ENCODE measurements around the gene BOK.
A peak's percentile ranks its signal among the peaks of the same experiment; 100 is the strongest.

Gene BOK

DNA sequence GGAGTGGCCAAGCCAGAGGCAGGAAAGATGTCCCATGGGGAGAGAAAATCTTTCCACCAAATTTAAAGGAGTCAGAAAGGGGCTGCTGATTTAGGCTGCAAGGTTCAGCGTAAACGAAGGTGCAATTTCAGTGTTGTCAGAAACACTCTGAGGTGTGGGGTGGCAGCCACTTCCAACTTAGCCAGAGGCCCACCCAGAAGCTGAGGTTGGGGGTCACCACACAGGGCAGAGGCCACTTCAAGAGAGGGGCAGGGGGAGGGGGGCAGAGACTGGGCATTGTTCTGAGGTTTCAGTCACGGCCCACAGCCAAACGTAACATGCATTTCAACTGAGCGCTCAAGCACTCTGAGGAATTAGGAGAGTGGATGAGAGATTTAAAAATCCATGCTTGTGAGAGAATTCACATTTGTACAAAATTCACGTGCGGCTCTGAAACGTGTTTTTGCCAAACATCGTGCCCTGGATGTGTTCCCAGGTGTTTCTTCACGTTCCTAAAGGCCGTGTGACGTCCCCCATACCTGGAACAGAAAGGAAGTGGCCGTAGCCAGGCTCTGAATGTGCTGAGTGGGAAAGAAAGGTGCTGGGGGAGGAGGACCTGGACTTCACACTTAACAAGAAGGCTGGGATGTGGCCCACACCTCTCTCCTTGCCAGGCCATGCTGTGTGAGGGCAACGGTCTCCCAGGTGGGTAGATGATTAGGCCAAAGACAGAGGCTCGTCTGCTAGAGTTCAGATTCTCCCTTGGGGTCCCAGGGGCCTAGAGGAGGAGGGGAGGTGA is 19.5 kb upstream of the BOK start:
- no peak for DNase-seq (ENCODE audit: low spot score)

DNA sequence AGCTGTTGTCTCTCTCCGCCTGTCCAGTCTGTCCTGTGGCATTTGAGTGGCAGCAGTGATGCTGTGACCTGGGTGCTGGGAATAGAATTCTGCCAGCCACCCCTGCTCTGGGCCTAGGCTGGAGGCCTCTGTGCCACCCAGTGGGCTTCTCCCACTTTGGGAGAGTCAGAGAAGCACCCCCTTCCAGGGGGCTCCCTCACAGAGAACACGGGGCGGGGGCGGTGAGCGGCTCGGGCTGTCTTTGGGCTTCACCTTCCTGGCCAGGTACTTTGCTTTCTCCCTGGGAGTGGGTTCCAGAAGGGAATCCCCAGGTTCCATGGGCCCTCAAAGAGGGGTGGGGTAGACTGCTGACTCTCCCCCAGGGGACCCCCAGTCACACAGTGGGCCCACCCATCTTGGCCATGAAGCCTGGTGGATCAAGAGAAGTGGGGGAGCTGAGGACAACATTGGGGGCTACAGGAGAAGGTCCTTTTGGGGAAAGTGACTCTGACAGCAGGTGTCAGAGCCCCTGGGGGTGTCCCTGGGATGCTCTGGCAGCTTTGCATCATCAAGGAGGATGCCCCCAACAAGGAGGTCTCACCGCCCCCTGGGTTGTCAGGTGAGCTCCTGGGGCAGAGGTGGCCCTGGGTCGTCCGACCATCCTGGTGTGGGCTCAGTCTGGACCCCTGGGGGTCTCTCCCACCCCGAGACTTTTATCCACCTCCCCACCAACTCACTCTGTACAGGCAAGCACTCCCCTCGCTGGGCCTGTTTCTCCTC is 18.8 kb upstream of the BOK start:
- DNase-seq (ENCODE audit: low spot score): no peak

DNA sequence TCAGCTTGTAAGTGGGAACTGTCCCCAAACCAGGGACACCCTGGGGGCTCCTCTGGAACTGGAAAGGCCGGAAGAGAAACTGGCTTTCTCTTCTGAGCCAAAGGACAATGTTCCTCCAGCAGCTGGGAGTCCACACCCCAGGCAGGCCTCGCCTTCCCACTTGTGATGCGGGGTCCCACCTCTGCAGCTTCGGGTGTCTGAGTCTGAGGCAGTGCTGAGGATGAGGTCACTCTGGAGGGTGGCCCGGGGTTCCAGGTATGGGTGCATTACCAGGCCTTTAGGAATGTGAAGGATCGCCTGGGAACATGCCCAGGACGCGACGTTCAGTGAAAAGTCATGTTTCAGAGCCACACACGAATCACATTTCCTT is 18.2 kb upstream of the BOK start:
- DNase-seq (ENCODE audit: low spot score): no peak

DNA sequence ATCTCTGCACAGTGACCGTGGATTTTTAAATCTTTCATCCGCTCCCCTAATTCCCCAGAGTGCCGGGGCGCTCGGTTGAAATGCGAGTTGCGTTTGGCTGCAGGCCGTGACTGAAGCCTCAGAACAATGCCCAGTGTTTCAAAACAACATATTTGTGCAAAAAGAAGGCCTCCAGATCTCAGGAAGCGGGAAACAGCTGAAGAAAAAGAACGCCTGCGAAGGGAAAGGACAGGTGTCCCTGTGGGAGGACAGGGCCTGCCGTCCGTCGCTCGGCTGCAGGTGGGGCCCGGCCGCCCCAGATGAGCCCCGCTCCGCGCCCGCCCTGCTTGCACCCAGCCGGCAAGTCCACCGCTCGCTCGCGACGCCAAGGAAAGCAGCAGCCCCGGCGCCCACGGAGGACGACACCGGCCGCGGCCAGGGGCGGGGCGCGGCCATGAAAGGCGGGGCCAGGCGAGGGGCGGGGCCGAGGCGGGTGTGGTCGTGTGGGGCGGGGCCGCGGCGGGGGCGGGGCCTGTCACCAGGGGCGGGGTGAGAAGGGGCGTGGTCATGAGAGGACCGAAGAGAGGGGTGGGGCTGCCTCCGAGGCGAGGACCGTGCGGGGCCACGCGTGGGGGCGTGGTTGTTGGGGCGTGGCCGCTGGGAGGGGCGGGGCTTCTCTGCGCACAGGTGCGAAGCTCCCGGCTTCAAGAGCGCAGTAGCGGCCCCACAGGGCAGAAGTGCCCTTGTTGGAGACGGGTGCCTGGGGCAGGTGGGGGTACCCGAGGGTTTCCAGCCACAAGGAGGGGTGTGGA is 17.6 kb upstream of the BOK start:
- DNase-seq (ENCODE audit: low spot score): peak; percentile 29

DNA sequence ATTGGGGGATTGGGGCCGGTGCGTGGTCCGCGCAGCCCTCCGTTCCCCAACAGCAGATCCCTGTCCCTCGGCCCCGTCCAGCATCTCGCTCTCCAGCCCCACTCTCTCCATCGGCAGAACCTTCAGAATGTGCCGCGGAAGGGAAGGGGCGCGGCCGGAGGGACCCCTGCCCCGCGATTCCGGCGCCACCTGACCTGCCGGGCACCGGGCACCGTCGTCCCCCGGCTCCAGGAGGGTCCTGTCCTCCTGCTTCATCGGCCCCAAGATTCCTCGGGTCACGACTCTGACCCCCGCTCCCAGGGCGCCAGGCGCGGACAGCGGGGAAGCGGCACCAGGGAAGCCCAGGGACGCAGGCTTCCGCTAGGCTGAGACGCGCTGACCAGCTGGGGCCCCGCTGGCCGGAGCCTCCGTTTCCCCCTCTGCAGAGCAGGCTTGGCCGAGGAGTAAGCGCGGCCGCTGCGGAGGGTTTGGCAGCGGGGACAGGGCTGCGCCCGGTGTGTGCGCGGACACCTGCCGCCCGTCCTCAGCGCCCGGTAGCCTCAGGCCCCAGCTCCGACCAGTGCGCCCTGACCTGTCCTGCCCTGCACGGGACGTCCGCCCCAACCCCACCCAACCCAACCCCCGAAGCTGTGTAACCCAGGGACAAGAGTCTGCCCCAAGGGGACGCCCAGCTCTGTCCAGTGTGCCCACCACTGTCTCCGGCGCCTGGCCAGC is 16.8 kb upstream of the BOK start:
- no peak for DNase-seq (ENCODE audit: low spot score)

DNA sequence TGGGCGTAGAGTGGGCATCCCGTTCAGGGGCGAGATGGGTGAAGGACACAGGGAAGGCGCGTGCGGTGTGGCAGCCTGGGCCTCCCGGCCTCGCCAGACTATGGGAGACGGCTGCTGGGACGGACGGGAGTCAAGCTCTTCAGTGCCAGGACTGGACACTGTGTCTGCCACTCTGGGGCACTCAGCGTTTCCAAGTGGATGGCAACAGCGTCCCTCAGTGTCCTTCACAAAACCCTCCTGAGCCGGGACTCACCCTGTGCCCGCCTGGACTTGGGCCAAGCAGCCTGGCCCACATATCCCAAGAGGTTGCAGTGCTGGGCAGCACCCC is 16.3 kb upstream of the BOK start:
- DNase-seq (ENCODE audit: low spot score): no peak

DNA sequence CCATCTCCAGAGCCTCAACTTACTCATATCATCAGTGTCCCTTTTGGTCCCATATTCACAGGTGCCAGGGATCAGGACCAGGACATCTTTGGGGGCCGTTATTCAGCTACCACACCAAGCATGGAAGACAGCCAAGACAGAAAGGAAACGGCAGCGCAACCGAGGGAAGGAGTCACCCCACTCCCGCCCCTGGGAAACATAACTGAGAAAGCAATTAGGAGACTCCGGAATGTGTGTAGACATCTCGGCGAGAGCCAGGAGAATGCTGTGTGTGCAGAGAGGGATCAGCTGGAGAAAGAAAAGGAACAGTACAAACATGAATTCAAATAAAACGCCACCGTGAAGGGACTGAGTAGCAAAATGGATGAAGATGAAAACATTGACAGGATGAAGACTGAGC is 13.4 kb upstream of the BOK start:
- DNase-seq (ENCODE audit: low spot score): no peak

DNA sequence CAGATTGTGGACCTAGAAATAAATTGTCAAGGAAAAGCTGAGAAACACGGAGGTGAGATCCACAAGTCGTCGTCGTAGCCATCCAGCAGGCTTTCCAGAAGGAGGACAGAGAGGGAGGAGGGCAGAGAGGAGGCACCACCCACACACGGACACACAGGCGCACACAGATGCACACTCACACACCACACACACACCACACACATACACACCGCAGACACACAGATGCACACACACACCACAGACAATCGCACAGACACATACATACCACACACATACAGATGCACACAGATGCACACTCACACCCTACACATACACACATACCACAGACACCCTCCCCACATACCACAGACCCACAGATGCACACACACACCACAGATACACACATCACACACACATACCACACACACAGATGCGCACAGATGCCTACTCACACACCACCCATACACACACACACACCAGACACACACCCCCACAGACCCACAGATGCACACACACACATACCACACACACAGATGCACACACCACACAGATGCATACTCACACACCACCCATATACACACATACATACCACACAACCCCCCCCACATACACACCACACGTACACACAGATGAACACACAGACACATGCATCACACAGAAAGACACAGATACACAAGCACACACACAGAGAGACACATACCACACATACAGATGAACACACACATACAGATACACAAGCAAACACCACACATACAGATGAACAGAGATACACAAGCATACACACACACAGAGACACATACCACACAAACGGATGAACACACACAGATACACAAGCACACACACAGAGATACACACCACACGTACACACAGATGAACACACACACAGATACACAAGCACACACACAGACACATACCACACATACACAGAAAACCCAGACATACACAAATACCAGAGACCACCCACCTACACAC is 12.7 kb upstream of the BOK start:
- DNase-seq (ENCODE audit: low spot score): no peak

DNA sequence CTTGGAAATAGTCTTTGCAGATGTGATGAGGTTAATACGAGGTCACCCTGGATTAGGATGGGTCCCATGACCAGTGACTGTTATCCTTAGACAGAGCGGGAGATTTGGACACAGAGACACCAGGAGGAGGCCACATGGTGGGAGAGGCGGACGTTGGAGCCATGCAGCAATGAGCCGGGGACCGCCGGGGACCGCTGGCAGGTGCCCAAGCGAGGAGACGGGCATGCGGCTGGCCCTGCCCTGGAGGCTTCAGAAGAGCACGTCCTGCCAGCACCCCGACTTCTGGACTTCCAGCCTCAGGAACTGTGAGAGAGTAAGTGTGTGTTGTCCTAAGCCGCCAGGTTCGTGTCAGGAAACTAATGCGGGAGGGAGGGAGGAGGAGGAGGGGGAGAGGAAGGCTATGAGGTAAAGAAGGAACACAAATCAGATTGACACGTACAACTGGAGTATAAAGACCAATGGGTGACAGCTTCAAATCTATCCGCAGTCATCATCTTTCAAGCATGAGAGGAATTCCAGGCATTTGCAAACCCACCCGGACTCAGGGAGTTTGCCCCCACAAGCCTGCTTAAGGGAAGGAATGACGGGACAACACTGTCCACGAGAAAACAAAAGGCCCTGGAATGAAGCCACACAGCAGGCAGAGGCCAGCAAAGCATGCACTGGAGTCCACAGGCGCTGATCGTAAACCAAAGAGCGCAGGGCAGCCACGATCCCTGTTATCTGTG is 11.6 kb upstream of the BOK start:
- no peak for DNase-seq (ENCODE audit: low spot score)

DNA sequence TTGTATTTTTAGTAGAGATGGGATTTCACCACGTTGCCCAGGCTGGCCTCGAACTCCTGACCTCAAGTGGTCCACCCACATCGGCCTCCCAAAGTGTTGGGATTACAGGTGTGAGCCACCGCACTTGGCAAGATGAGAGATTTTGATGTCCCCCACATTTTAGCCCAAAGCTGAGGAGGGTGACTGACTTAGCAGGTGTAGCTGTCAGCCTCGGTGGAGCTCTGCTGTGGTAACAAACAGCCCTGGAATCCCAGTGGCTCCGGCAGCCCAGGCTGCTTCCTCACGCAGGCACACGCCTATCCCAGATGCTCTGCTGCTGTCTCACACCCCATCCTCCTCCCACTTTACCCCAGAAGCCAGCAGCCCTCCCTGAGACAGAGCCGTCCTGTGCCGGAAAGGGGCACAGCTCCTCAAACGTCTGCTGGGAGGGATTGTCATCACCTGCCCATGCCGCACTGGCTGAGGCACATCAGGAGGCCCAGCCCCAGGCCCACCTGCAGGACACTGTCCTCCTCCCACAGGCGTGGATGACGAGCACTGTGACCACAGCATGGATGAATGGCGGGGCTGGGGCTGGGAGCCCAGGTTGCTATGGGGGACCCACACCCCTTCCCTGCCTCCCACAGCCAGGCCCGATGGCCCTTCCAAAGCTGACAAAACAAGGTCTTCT is 10.6 kb upstream of the BOK start:
- DNase-seq (ENCODE audit: low spot score): no peak

DNA sequence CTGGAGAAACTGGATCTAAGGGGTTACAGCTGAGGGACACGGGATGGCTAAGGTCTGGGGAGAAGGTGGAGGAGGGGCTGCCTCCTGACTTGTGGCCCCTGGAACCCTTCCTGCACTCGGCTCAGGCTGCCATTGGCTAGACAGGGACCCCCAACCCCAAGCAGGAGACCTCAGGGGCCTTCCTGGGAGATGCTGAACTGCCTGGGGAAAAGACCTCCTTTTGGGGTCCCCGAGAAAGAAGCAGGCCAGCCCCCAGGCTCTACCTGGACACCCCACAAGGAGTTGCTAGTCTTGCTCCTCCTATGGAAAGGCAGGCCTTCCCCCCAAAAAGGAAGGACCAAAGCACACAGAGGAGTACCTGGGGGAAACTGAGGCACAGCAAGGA is 10.1 kb upstream of the BOK start:
- no peak for DNase-seq (ENCODE audit: low spot score)

DNA sequence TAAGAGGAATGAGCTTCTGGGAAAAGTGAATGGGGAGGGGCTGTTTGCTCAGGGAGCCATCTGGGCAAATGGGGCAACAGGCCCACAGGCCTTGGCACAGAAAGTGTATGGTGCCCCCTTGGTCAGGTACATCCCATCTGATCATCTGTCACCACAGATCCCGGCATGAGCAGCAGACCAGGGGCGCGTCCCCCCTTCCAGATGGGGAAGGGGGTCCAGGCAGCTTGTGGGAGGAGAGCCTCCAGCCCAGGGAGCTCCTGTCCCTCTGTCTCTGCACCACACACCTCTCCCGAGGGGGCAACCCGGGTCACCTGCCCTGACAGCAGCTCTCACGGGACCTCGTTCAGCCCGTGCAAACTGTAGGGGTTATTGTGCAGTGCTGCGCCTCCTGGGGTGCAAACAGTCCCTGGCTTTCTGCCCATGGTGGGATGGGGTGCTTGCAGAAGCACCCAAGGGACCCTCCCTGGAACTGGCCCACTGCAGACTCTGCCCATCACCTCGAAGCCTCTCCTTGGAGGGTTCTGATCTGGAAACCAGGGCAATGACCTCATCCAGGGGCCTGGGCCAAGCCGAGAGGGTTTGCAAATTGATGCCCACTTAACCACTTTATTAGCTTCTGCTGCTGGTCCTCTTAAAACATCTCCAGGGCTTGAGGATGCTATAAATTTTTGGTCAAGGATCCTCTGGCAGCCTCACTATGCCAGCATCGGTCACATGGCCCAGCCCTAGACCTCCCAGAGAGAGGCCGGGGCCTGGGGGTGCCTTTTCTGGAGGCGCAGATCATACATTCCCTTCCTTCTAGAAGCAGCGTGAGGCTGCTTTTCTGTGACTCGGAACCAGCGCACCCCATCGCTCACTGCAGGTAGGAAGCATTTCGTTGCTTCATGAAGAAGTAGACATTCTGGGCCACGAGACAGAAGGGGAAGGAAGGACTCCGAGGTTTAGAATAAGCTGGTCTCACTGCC is 7.6 kb upstream of the BOK start:
- no peak for DNase-seq (ENCODE audit: low spot score)

DNA sequence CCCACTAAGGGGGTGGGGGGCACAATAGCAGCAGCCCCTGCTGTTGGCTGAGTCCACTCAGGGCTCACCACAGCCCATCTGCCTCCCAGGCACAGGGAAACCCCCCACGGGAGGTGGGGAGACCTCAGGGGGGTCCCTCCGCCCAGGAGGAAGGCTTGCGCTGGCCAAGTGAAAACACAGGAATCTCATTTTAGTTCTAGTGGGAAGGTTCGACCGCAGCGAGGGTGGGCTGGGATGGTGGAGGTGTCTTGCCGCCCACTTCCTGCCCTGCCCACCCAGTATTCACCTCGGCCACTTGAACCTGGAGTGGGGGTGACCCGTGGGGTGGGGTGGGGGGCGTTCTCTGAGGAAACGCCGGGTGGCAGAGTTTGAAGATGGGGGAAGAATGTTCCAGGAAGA is 6.9 kb upstream of the BOK start:
- no peak for DNase-seq (ENCODE audit: low spot score)

DNA sequence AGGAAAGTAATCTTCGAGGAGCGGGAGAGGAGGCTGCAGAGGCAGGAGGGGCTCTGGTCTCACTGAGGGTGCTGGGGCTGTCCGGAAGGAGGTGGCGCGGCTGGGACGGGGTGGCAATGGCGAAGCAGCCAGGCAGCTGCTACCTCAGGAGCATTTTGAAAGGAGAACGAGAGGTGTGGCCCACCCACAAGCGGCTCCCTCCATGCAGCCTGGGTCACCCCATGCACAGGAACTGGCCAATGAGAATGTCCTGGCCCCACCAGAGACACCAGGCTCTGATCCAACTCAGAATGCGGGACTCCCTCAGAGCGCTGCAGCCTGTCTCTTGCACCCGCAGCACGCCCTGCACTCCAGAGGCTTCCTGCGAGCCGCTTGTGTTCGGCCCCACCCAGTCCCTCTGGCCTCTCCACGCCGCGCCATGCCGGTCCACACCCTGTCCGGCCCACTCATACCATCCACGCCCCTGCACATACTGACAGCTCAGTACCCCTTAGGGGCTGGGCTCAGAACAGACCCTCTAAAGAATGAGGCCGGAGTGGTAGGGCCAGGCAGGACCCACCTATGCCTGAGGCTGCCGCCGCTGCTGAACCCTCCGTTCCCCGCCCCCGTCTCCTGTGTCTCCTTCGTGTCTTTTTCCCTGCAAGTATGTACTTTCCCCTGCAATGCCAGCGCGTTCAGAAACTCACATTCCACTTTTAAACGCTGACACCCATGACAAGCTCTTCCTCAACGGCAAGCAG is 6.4 kb upstream of the BOK start:
- DNase-seq (ENCODE audit: low spot score): no peak

DNA sequence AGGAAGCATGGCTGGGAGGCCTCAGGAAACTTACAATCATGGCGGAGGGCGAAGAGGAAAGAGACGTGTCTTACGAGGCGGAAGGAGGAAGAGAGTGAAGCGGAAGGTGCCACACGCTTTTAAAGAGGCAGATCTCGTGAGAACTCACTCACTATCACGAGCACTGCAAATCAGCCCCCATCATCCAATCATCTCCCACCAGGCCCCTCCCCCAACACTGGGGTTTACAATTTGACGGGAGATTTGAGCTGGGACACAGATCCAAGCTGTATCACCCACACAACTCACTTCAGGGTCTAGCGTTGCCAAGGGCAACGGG is 5.1 kb upstream of the BOK start:
- no peak for DNase-seq (ENCODE audit: low spot score)

DNA sequence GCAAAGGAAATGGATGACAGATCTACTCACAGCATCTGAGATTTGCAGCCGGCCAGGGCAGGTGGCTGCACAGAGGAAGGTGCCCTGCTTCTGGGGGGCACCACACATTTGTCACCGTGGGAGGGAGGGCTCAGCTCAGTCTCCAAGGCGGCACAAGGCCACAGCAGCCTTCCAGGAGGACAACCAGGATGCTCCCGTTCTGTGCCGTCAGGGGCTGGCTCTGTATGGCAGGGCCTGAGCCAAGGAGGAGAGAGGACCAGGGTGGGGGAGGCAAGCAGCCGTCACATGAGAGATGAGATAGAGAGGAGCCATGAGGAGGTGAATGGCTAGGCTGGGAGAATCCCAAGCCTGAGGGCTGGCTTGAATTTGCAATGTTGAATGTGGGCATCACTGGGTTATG is 4.6 kb upstream of the BOK start:
- DNase-seq (ENCODE audit: low spot score): no peak

DNA sequence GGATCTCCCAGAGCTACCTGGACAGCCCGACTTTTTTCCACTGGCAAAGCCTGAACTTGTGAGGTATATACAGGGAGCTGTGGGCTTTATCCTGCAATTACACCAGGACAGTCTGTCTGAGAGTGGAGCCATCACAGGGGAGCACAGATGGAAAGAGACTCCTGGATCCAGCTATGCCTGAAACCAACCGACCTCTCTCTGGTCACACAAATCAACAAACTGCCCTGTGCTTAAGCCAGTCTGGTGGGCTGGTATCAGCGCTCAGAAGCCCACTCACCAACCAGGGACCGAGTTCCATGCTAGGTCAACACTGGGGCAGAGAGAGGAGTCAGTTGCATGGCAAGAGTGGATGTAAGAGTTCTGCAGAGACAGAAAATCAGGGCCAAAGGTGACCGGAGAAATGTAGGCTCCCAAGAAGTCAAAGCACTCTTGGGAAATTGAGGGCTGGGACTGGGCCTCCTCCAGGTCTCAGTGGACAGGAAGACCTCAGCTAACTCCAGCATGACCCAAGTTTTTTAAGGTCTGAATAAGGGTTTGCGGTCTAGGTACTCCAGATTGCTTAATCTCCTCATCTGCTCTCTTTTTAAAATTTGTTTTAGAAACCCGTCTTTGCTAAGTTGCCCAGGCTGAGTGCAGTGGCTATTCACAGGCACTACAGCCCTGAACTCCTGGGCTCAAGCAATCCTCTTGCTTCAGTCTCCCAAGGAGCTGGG is 3.8 kb upstream of the BOK start:
- DNase-seq (ENCODE audit: low spot score): no peak

DNA sequence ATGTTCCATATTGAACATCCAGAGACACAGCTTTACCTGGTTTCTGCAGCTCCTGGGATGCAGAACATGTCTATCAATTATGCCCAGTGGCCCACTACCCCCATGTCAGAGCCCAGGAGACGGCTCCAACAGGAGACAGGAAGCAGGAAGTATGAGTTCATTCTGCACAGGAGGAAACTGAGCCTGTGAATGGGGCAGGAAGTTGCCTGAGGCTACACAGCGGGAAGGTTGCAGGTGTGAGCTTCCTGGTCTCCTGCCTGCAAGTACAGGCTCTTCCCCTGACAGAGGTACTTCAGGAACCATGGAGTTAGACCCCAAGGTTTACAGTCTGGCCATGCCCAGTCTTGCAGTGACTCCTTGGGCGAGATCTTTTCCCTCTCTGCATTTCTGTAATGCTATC is 2.8 kb upstream of the BOK start:
- no peak for DNase-seq (ENCODE audit: low spot score)
